Measurements from ENCODE around the gene CBR1. TPM values are rescaled to one million over a fixed set of nuclear protein-coding genes. Genes with fewer than 3 reads are reported as not detected.

The CBR1 gene
- total and polyA plus RNA-seq, 5 experiments from 2014 or later: 23.9 to 59.9 (median 36.3) TPM

- H3K4me3 Mint-ChIP-seq: no peak overlapping the region
- ATAC-seq (no peak), DNase-seq (no peak)
- H3K4me1 Mint-ChIP-seq: no peaks in the 10 kb centered on the region
- POLR2A ChIA-PET: no interaction called here
- H3K27ac Mint-ChIP-seq: peak overlapping the region in 3 of 10 donors; percentile 9 to 50 (median 38)
- H3K27me3 Mint-ChIP-seq: no peaks in the 10 kb centered on the region
- H3K36me3 Mint-ChIP-seq: peaks cover 4 to 47% (median 14%) of the 10 kb centered on the region in 3 donors
- H3K9me3 Mint-ChIP-seq: no peaks in the 10 kb centered on the region
Observed at GRCh38 chr21:36034211-36034913, 35.5 kb upstream of the CBR1 start.

DNA sequence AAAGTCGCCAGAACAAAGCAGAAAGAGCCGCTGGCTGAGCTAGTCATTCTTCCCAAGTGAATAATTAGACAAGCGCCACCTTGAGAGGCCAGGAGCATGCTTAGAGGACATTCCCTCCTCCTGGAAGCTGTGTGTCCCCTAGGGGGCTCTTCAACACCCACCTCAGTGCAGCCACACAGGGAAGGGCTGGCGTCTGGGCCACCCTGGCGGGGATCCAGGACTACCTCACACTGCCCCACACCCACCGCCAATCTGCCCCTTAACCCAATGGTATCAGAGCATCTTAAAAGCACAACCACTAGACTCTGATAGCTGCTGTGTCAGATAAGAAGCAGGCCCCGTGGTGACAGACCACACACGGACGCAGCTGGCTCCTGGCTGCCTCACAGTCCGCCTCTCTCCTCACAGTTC, 34.4 kb upstream of the CBR1 start:
- Mint-ChIP-seq H3K4me1 (no peaks in the 10 kb centered on the region), H3K9me3 (no peaks in the 10 kb centered on the region), H3K36me3 (peaks cover 4 to 57% (median 14%) of the 10 kb centered on the region in 3 donors), H3K27me3 (no peaks in the 10 kb centered on the region), H3K4me3 (no peak overlapping the region), H3K27ac (peak overlapping the region in 3 of 10 donors; percentile 27 to 63 (median 63))
- DNase-seq: no peak
- ATAC-seq: no peak
- POLR2A ChIA-PET: no interaction called here

DNA sequence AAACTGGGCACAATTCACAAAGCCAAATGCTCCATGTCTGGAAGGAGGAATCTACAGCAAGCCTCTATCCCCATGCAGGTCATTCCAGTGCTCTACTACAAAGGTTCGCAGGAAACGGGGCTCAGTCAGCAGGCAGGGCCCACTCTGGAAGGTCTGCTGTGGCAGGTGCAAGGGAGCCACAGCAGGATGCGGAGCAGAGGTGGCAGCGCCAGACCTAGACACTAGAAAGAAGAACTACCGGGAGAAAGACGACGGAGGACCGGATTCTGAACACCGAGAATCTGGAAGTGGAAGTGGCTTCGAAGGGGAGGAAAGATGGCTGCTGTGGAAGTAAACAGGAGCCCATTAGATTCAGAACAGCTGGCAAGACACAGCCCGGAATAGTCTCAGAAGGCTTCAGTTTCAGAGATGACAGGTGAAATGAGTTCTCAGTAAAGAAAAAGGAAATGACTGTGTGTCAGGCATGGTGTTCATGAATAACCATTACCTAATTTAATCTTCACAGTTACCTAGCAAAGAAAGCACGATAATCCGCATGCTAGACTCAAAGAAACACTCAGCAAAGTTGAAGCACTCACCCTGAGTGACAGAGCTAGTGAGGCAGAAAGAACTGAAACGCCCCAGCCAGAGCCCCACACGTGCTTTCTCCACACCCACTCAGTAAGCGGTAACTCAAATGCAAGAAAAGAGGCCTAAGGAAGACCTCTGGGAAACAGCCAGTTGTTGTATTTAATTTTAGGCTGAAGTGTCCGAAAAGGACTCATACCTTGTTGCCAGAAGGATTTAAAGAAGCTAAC, 30.9 kb upstream of the CBR1 start:
- ATAC-seq: no peak
- peak overlapping the region in 3 of 10 donors; percentile 15 to 47 (median 34) for H3K27ac Mint-ChIP-seq
- no peak overlapping the region for H3K4me3 Mint-ChIP-seq
- no peak for DNase-seq
- no peaks in the 10 kb centered on the region for H3K4me1 Mint-ChIP-seq
- H3K9me3 Mint-ChIP-seq: no peaks in the 10 kb centered on the region
- POLR2A ChIA-PET: no interaction called here
- peaks cover 4 to 80% (median 14%) of the 10 kb centered on the region in 3 donors for H3K36me3 Mint-ChIP-seq
- H3K27me3 Mint-ChIP-seq: no peaks in the 10 kb centered on the region

- H3K27me3 Mint-ChIP-seq: no peaks in the 10 kb centered on the region
- POLR2A ChIA-PET: no interaction called here
- no peak overlapping the region for H3K4me3 Mint-ChIP-seq
- peaks cover 8 to 84% (median 15%) of the 10 kb centered on the region in 3 donors for H3K36me3 Mint-ChIP-seq
- no peaks in the 10 kb centered on the region for H3K9me3 Mint-ChIP-seq
- no peak for DNase-seq
- no peak for ATAC-seq
- H3K4me1 Mint-ChIP-seq: peaks cover 0 to 1% (median under 1%) of the 10 kb centered on the region in 4 donors
- peak overlapping the region in 1 of 10 donors; percentile 1 for H3K27ac Mint-ChIP-seq
Observed at GRCh38 chr21:36039861-36040260, 30.0 kb upstream of the CBR1 start.

DNA sequence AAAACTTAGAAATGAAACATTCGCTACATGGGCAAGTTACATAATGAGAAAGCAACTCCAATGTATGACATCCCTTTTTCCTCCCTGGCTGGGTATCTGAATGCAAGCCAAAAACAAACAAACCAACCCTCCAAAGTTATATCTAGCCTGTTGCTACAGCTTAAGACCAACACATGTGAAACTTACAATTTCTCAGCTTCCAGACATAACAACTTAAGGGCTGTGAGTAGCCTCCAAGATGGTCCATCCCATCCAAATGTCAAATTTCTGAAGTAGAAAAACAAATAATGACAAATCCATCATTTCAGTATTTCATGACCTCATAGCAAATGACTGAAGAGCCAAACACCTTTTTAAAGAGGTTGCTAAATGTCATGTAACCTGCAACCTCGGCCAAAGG, 29.4 kb upstream of the CBR1 start:
- no peaks in the 10 kb centered on the region for H3K9me3 Mint-ChIP-seq
- no peak overlapping the region for H3K4me3 Mint-ChIP-seq
- no peaks in the 10 kb centered on the region for H3K27me3 Mint-ChIP-seq
- POLR2A ChIA-PET: no interaction called here
- H3K4me1 Mint-ChIP-seq: peaks cover 0 to 5% (median 2%) of the 10 kb centered on the region in 4 donors
- peaks cover 11 to 82% (median 17%) of the 10 kb centered on the region in 3 donors for H3K36me3 Mint-ChIP-seq
- DNase-seq: no peak
- no peak for ATAC-seq
- H3K27ac Mint-ChIP-seq: peak overlapping the region in 1 of 10 donors; percentile 1

- POLR2A ChIA-PET: interaction anchor here (0.5 to 0.9 kb wide), 3 partner anchors 13 to 139 kb away, joined by 3 to 4 read pairs (median 3); partner anchors contain the start of gene SETD4
- Mint-ChIP-seq H3K27ac (peak overlapping the region in 1 of 10 donors; percentile 37), H3K9me3 (no peaks in the 10 kb centered on the region), H3K4me1 (peaks cover 0 to 5% (median 2%) of the 10 kb centered on the region in 4 donors), H3K27me3 (no peaks in the 10 kb centered on the region), H3K4me3 (no peak overlapping the region), H3K36me3 (peaks cover 7 to 81% (median 13%) of the 10 kb centered on the region in 3 donors)
- ATAC-seq (no peak), DNase-seq (no peak)
Observed at GRCh38 chr21:36041910-36042309, 27.9 kb upstream of the CBR1 start.

GRCh38 chr21:36044056-36044455, 25.8 kb upstream of the CBR1 start:
- Mint-ChIP-seq H3K27ac (peak overlapping the region in 1 of 10 donors; percentile 57), H3K4me3 (no peak overlapping the region), H3K27me3 (no peaks in the 10 kb centered on the region), H3K36me3 (peaks cover 7 to 85% (median 13%) of the 10 kb centered on the region in 3 donors), H3K4me1 (peaks cover 0 to 5% (median 2%) of the 10 kb centered on the region in 4 donors), H3K9me3 (no peaks in the 10 kb centered on the region)
- POLR2A ChIA-PET: interaction anchor here (1.4 kb wide), 1 partner anchor 16 kb away, joined by 3 read pairs; the partner anchor contains the start of gene SETD4
- DNase-seq (no peak), ATAC-seq (no peak)

DNA sequence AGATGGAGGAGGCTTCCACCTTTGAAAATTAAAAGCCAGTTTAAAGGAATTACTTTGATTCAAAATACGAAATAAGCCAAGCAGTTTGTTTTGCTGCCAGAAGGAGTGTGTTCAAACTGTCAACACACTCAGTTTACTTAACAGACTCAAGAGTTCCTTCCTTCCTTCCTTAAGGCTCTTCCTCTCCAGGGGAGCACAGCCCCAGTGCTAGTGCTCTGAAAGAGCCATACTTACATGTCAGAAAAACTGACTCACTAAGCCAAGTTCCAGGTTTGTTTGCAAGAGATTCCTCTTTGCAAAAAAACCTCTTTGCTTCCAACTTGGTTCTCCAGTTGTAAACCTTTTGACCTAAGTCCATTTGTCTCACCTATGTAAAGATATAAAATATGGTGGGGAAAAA, 23.8 kb upstream of the CBR1 start:
- H3K27me3 Mint-ChIP-seq: no peaks in the 10 kb centered on the region
- DNase-seq (no peak), ATAC-seq (no peak)
- H3K9me3 Mint-ChIP-seq: no peaks in the 10 kb centered on the region
- no peak overlapping the region for H3K4me3 Mint-ChIP-seq
- POLR2A ChIA-PET: no interaction called here
- H3K27ac Mint-ChIP-seq: no peak overlapping the region
- peaks cover 0 to 12% (median 3%) of the 10 kb centered on the region in 4 donors for H3K4me1 Mint-ChIP-seq
- H3K36me3 Mint-ChIP-seq: peaks cover 11 to 87% (median 23%) of the 10 kb centered on the region in 3 donors

DNA sequence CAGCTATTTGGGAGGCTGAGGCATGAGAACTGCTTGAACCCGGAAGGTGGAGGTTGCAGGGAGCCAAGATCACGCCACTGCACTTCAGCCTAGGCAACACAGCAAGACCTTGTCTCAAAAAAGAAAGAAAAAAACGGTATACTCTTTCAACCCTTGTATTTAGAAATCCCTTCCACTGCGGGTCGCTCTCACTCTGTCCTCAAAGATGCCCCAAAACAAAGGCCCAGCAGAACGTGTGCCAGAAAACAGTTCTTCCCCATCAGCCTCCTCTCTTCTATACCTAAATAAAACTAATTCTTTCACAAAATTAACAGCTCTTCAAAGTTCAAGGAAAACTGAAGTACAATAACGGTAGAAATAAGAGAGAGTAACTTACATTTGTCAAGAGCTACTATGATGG, 22.7 kb upstream of the CBR1 start:
- Mint-ChIP-seq H3K36me3 (peaks cover 11 to 84% (median 23%) of the 10 kb centered on the region in 3 donors), H3K27ac (no peak overlapping the region), H3K4me3 (no peak overlapping the region), H3K4me1 (peaks cover 0 to 12% (median 3%) of the 10 kb centered on the region in 4 donors), H3K9me3 (no peaks in the 10 kb centered on the region), H3K27me3 (no peaks in the 10 kb centered on the region)
- no peak for ATAC-seq
- DNase-seq: no peak
- POLR2A ChIA-PET: interaction anchor here (1.0 kb wide), 1 partner anchor 10 kb away, joined by 3 read pairs; no protein-coding TSS in a partner anchor

- Mint-ChIP-seq H3K36me3 (peaks cover 11 to 86% (median 23%) of the 10 kb centered on the region in 3 donors), H3K9me3 (no peaks in the 10 kb centered on the region), H3K27ac (peak overlapping the region in 2 of 10 donors; percentile 27 to 47), H3K27me3 (no peaks in the 10 kb centered on the region), H3K4me1 (peaks cover under 1 to 12% (median 5%) of the 10 kb centered on the region in 4 donors), H3K4me3 (no peak overlapping the region)
- ATAC-seq (no peak), DNase-seq (no peak)
- POLR2A ChIA-PET: interaction anchor here (0.7 kb wide), 1 partner anchor 212 kb away, joined by 4 read pairs; no protein-coding TSS in a partner anchor
Observed at GRCh38 chr21:36048357-36048756, 21.5 kb upstream of the CBR1 start.

- no peak overlapping the region for H3K4me3 Mint-ChIP-seq
- ATAC-seq (no peak), DNase-seq (no peak)
- peaks cover 10 to 16% (median 15%) of the 10 kb centered on the region in 4 donors for H3K4me1 Mint-ChIP-seq
- H3K27ac Mint-ChIP-seq: peak overlapping the region in 1 of 10 donors; percentile 29
- no peaks in the 10 kb centered on the region for H3K9me3 Mint-ChIP-seq
- peaks cover 9 to 90% (median 22%) of the 10 kb centered on the region in 3 donors for H3K36me3 Mint-ChIP-seq
- no peaks in the 10 kb centered on the region for H3K27me3 Mint-ChIP-seq
- POLR2A ChIA-PET: no interaction called here
Observed at GRCh38 chr21:36052860-36053714, 16.7 kb upstream of the CBR1 start.

GRCh38 chr21:36053715-36054062, 16.1 kb upstream of the CBR1 start:
- H3K27ac Mint-ChIP-seq: peak overlapping the region in 2 of 10 donors; percentile 24 to 29
- POLR2A ChIA-PET: no interaction called here
- H3K9me3 Mint-ChIP-seq: no peaks in the 10 kb centered on the region
- no peaks in the 10 kb centered on the region for H3K27me3 Mint-ChIP-seq
- H3K4me3 Mint-ChIP-seq: no peak overlapping the region
- peaks cover 15 to 22% (median 17%) of the 10 kb centered on the region in 4 donors for H3K4me1 Mint-ChIP-seq
- no peak for DNase-seq
- peaks cover 9 to 89% (median 19%) of the 10 kb centered on the region in 3 donors for H3K36me3 Mint-ChIP-seq
- ATAC-seq: no peak
